Endothelial cell of umbilical vein (primary cell): ENCODE results near the gene TM9SF2. TPM values are rescaled to one million over a fixed set of nuclear protein-coding genes. Genes with fewer than 3 reads are reported as not detected.

Experiments
- BruUV-seq: library from RNA; stranded (reverse); fragments of 400-500 nt; replicated peaks from 2 replicates; lab custom pipeline; 2021; lab: Mats Ljungman, UMichigan
- CTCF ChIA-PET: fragments of 300-600, 350-600 bp; sonication (Branson Sonifier 250); formaldehyde crosslinking; loops from one replicate; lab custom pipeline; 2021; ENCODE audit warnings: antibody characterized with exemption, inconsistent platforms; lab: Charles Lee
- POLR2A ChIA-PET: fragments of 300-600, 350-600 bp; sonication (Branson Sonifier 250); formaldehyde crosslinking; loops from one replicate; lab custom pipeline; 2021; ENCODE audit warnings: antibody characterized with exemption, inconsistent platforms; lab: Charles Lee
- DNase-seq: peaks from one replicate; pipeline ENCODE4 v3.0.0-alpha.2; 2011; ENCODE audit warnings: low read depth, low spot score
- FAIRE-seq: peaks from 2 replicates; lab custom pipeline; 2011; peaks lifted over from hg19 to GRCh38; lab: Jason Lieb, UNC
- H2AFZ ChIP-seq: 2 replicates; pipeline ENCODE4 v1.6.0; 2012; ENCODE audit warnings: low read depth, low read length, control low read depth, inconsistent platforms
- H3K27ac ChIP-seq: 2 replicates; pipeline ENCODE4 v1.5.1; 2011; ENCODE audit warnings: low read depth, mild to moderate bottlenecking, control low read depth, low read length, moderate library complexity; ENCODE audit not compliant: insufficient read depth
- H3K27me3 ChIP-seq, 2 experiments: 2 replicates each; pipeline versions ENCODE4 v1.6.0 to v1.6.1; 2011; ENCODE audit warnings: low read length in 2 of 2, mixed read lengths in 1 of 2; ENCODE audit not compliant: control insufficient read depth in 2 of 2, insufficient read depth in 2 of 2
- H3K36me3 ChIP-seq, 2 experiments: 2 replicates in 1 of 2; 3 replicates in 1 of 2; pipeline ENCODE4 v1.5.1; 2011; ENCODE audit warnings: low read length in 2 of 2, mild to moderate bottlenecking in 1 of 2, moderate library complexity in 1 of 2; ENCODE audit not compliant: control insufficient read depth in 2 of 2, insufficient read depth in 2 of 2; ENCODE audit errors: extremely low read depth in 1 of 2
- H3K4me1 ChIP-seq: 3 replicates; pipeline ENCODE4 v1.5.1; 2011; ENCODE audit warnings: mild to moderate bottlenecking, low read length; ENCODE audit not compliant: control insufficient read depth, insufficient read depth; ENCODE audit errors: extremely low read depth
- H3K4me2 ChIP-seq: 2 replicates; pipeline ENCODE4 v1.6.1; 2011; ENCODE audit warnings: low read length, control low read depth, mixed read lengths; ENCODE audit not compliant: insufficient read depth
- H3K4me3 ChIP-seq, 3 experiments: fragments of 200-600 bp in 1 of 3; sonication (generic), shearing (Covaris generic) in 1 of 3; replicated peaks in 1 of 3; 2 replicates each; pipeline ENCODE4 v1.5.1; 2011 to 2016; ENCODE audit warnings: control low read depth in 3 of 3, low read length in 3 of 3, mild to moderate bottlenecking in 2 of 3, inconsistent platforms in 1 of 3, low read depth in 1 of 3, moderate library complexity in 1 of 3; ENCODE audit not compliant: insufficient read depth in 1 of 3
- H3K79me2 ChIP-seq: 2 replicates; pipeline ENCODE4 v1.6.0; 2012; ENCODE audit warnings: low read length, inconsistent platforms; ENCODE audit not compliant: control insufficient read depth, insufficient read depth
- H3K9ac ChIP-seq: replicated peaks from 2 replicates; pipeline ENCODE3; 2011; ENCODE audit warnings: low read length, control low read depth; ENCODE audit not compliant: insufficient read depth; ENCODE audit errors: extremely low read depth
- H3K9me1 ChIP-seq: replicated peaks from 3 replicates; pipeline ENCODE4 v1.6.0; 2011; ENCODE audit warnings: mild to moderate bottlenecking, low read length; ENCODE audit not compliant: control insufficient read depth, insufficient read depth; ENCODE audit errors: extremely low read depth
- H3K9me3 ChIP-seq: replicated peaks from 2 replicates; pipeline ENCODE4 v1.5.1; 2012; ENCODE audit warnings: low read length, inconsistent platforms; ENCODE audit not compliant: control insufficient read depth, insufficient read depth
- H4K20me1 ChIP-seq: replicated peaks from 2 replicates; pipeline ENCODE3; 2011; ENCODE audit warnings: mild to moderate bottlenecking, low read length; ENCODE audit not compliant: control insufficient read depth, insufficient read depth; ENCODE audit errors: extremely low read depth
- CTCF ChIP-seq, 2 donors: IDR thresholded peaks; 1 replicate in 1 of 2; 2 replicates in 1 of 2; pipeline ENCODE4 v1.5.1; 2011; ENCODE audit warnings: low read length in 2 of 2, mild to moderate bottlenecking in 2 of 2, moderate library complexity in 2 of 2, control low read depth in 1 of 2, inconsistent platforms in 1 of 2, low read depth in 1 of 2; ENCODE audit not compliant: insufficient read depth in 1 of 2; ENCODE audit errors: extremely low read depth in 1 of 2
- EZH2 ChIP-seq: IDR thresholded peaks from 2 replicates; pipeline ENCODE4 v1.6.1; 2012; ENCODE audit warnings: borderline replicate concordance, low read depth, mild to moderate bottlenecking, moderate library complexity, low read length, inconsistent platforms; ENCODE audit not compliant: severe bottlenecking
- FOS ChIP-seq: IDR thresholded peaks from 2 replicates; pipeline ENCODE4 v1.6.1; 2011; ENCODE audit warnings: mild to moderate bottlenecking, low read length, moderate library complexity, borderline replicate concordance; ENCODE audit not compliant: insufficient read depth
- GATA2 ChIP-seq: IDR thresholded peaks from 2 replicates; pipeline ENCODE4 v1.7.0; 2011; ENCODE audit warnings: low read depth, mild to moderate bottlenecking, moderate library complexity, mixed read lengths, low read length; ENCODE audit not compliant: insufficient read length, insufficient read depth
- JUN ChIP-seq: IDR thresholded peaks from 2 replicates; pipeline ENCODE4 v1.6.1; 2011; ENCODE audit warnings: borderline replicate concordance, low read depth; ENCODE audit not compliant: insufficient read length, insufficient read depth
- MAX ChIP-seq: IDR thresholded peaks from 2 replicates; pipeline ENCODE4 v1.6.1; 2011; ENCODE audit not compliant: insufficient read depth, insufficient read length
- MYC ChIP-seq: IDR thresholded peaks from one replicate; pipeline ENCODE4 v1.6.1; 2011; ENCODE audit warnings: mild to moderate bottlenecking, low read depth, low read length
- POLR2A ChIP-seq: IDR thresholded peaks from 2 replicates; pipeline ENCODE4 v1.6.1; 2012; ENCODE audit warnings: low read depth, mild to moderate bottlenecking, control low read depth, low read length
- POLR2AphosphoS5 ChIP-seq: IDR thresholded peaks from 2 replicates; pipeline ENCODE4 v1.6.1; 2012; ENCODE audit warnings: low read depth, mild to moderate bottlenecking, control low read depth, low read length, moderate library complexity; ENCODE audit not compliant: insufficient read depth
- dilution Hi-C: fragments of 300-500 bp; cut with MboI; formaldehyde crosslinking; loops from one replicate; pipeline ENCODE4 v1.15.0; 2019; ENCODE audit warnings: low sequenced_read_pairs; ENCODE audit not compliant: extremely low pct_ligation_motif_present
- intact Hi-C: fragments of 100-400 bp; cut with micrococcal nuclease; formaldehyde crosslinking; loops from one replicate; pipeline ENCODE4 v1.10.0; 2022
- polyA plus RNA-seq, 4 experiments: library from polyadenylated mRNA; depleted of rRNA in 3 of 4; stranded (reverse) in 3 of 4; unstranded in 1 of 4; fragments of >200 nt; gene quantifications; 2 replicates each; pipeline versions ENCODE4 v1.2.1 to v1.2.3, GENCODE V29; 2011 to 2012; ENCODE audit warnings: missing spikeins in 1 of 4
- total RNA-seq: library from RNA; stranded (reverse); gene quantifications from 2 replicates; pipeline ENCODE4 v1.2.3, GENCODE V29; 2021

TM9SF2 gene
- total and polyA plus RNA-seq, 2 donors (not counting 3 experiments of a cell fraction or from before 2014, with no cell fraction given): 76.0 to 90.0 TPM

- Histone ChIP-seq H3K79me2 (no peaks in the 10 kb centered on the region), H3K9me3 (no peaks in the 10 kb centered on the region), H3K36me3 (no peaks in the 10 kb centered on the region), H3K27me3 (no peaks in the 10 kb centered on the region), H4K20me1 (no peaks in the 10 kb centered on the region), H2AFZ (no peak overlapping the region), H3K27ac (no peak overlapping the region), H3K4me1 (no peaks in the 10 kb centered on the region), H3K9me1 (no peaks in the 10 kb centered on the region), H3K9ac (no peak overlapping the region), H3K4me2 (no peak overlapping the region), H3K4me3 (no peak overlapping the region)
- dilution Hi-C loops (no loop called here), intact Hi-C loops (no loop called here)
- no peak for DNase-seq
- no TSS peak for BruUV-seq
- TF ChIP-seq CTCF (IDR thresholded peaks at IDR 0.05; ENCODE audit: extremely low read depth in 1 of 2, insufficient read depth in 1 of 2, low read depth in 1 of 2, low read length in 2 of 2): no peak
- TF ChIP-seq POLR2AphosphoS5: no peak
- TF ChIP-seq POLR2A: no peak
- TF ChIP-seq EZH2: no peak
- TF ChIP-seq JUN: no peak
- TF ChIP-seq MAX: no peak
- TF ChIP-seq MYC: no peak
- no peak for TF ChIP-seq GATA2
- TF ChIP-seq FOS: no peak
- FAIRE-seq: no peak
- ChIA-PET CTCF (interaction anchor here (1.0 kb wide), 1 partner anchor 9 kb away, joined by 3 read pairs; no protein-coding TSS in a partner anchor), POLR2A (no interaction called here)
Measured at GRCh38 chr13:99476648-99477047, 24.6 kb upstream of the TM9SF2 start.
